B cell (primary cell): ENCODE measurements around the gene OPN1SW. TPM values are rescaled to one million over a fixed set of nuclear protein-coding genes. Genes with fewer than 3 reads are reported as not detected.

Experiments used
- ATAC-seq: fragments of 200-7000 bp; cut with Tn5 transposase; one replicate; pipeline ENCODE4 v1.10.0; 2021; ENCODE audit warnings: low read depth, mild to moderate bottlenecking, moderate number of reproducible peaks, moderate library complexity
- CTCF ChIA-PET: fragments of 350-600 bp; sonication (Branson Sonifier 250); formaldehyde crosslinking; loops from one replicate; lab custom pipeline; 2021; ENCODE audit warnings: antibody characterized with exemption, inconsistent platforms; lab: Charles Lee
- POLR2A ChIA-PET: fragments of 350-600 bp; sonication (Branson Sonifier 250); formaldehyde crosslinking; loops from one replicate; lab custom pipeline; 2021; ENCODE audit warnings: antibody characterized with exemption; lab: Charles Lee
- DNase-seq: peaks from one replicate; pipeline ENCODE4 v3.0.0; 2013
- H2AFZ ChIP-seq: 2 replicates; pipeline ENCODE4 v1.6.1; 2012; ENCODE audit warnings: mild to moderate bottlenecking, low read depth, low read length; ENCODE audit not compliant: insufficient read depth, poor library complexity, severe bottlenecking
- H3K27ac ChIP-seq, 2 donors: 1 replicate in 1 of 2; 2 replicates in 1 of 2; pipeline ENCODE4 v1.5.1; 2012 to 2013; ENCODE audit warnings: low read length in 2 of 2, mild to moderate bottlenecking in 2 of 2, moderate library complexity in 1 of 2
- H3K27me3 ChIP-seq, 4 experiments: fragments of 200-600 bp in 1 of 4; sonication (generic) in 1 of 4; replicated peaks in 1 of 4; 1 replicate in 2 of 4; 2 replicates in 2 of 4; pipeline versions ENCODE4 v1.6.1 to v1.7.0; 2013 to 2016; ENCODE audit warnings: low read length in 3 of 4, mild to moderate bottlenecking in 2 of 4, mixed read lengths in 1 of 4, moderate library complexity in 1 of 4; ENCODE audit not compliant: insufficient read depth in 4 of 4, control insufficient read depth in 3 of 4; ENCODE audit errors: control extremely low read depth in 1 of 4
- H3K36me3 ChIP-seq, 2 experiments: replicated peaks in 1 of 2; 1 replicate in 1 of 2; 2 replicates in 1 of 2; pipeline versions ENCODE4 v1.6.1 to v1.7.1; 2013; ENCODE audit warnings: low read length in 1 of 2; ENCODE audit not compliant: insufficient read depth in 2 of 2, control insufficient read depth in 1 of 2; ENCODE audit errors: control extremely low read depth in 1 of 2, extremely low read depth in 1 of 2
- H3K4me1 ChIP-seq, 2 donors: fragments of 200-600 bp in 1 of 2; sonication (generic) in 1 of 2; 1 replicate in 1 of 2; 2 replicates in 1 of 2; pipeline versions ENCODE4 v1.5.1 to v1.6.1; 2013 to 2017; ENCODE audit warnings: low read length in 2 of 2; ENCODE audit not compliant: control insufficient read depth in 2 of 2, insufficient read depth in 2 of 2
- H3K4me2 ChIP-seq: replicated peaks from 2 replicates; pipeline ENCODE3; 2012; ENCODE audit warnings: mild to moderate bottlenecking, low read depth, low read length; ENCODE audit not compliant: poor library complexity, severe bottlenecking
- H3K4me3 ChIP-seq, 5 experiments: fragments of 200-600 bp in 1 of 5; sonication (generic) in 1 of 5; 1 replicate in 3 of 5; 2 replicates in 2 of 5; pipeline versions ENCODE4 v1.5.1 to v1.7.0; 2011 to 2016; ENCODE audit warnings: low read length in 4 of 5, mild to moderate bottlenecking in 4 of 5, low read depth in 2 of 5, control low read depth in 1 of 5, moderate library complexity in 1 of 5; ENCODE audit not compliant: insufficient read depth in 1 of 5; ENCODE audit errors: control extremely low read depth in 1 of 5, extremely low read depth in 1 of 5
- H3K79me2 ChIP-seq: fragments of 200-600 bp; sonication (generic); one replicate; pipeline ENCODE4 v1.6.0; 2016; ENCODE audit warnings: low read length; ENCODE audit not compliant: control insufficient read depth, insufficient read depth
- H3K9ac ChIP-seq: fragments of 200-600 bp; sonication (generic); 2 replicates; pipeline ENCODE4 v1.6.1; 2017; ENCODE audit warnings: mild to moderate bottlenecking, low read length, moderate library complexity
- H3K9me3 ChIP-seq, 3 donors: one replicate each; pipeline versions ENCODE4 v1.6.1 to v1.7.1; 2013; ENCODE audit warnings: low read length in 2 of 3; ENCODE audit not compliant: control insufficient read depth in 2 of 3, insufficient read depth in 1 of 3; ENCODE audit errors: control extremely low read depth in 1 of 3
- H4K20me1 ChIP-seq: 2 replicates; pipeline ENCODE4 v1.6.0; 2012; ENCODE audit warnings: mild to moderate bottlenecking, low read length; ENCODE audit not compliant: insufficient read depth, control insufficient read depth, poor library complexity, severe bottlenecking
- H3K27ac Mint-ChIP-seq: one replicate; pipeline ENCODE4 v1.8.0; 2021; ENCODE audit warnings: mixed read lengths
- H3K27me3 Mint-ChIP-seq: one replicate; pipeline ENCODE4 v1.8.0; 2021; ENCODE audit warnings: mixed read lengths
- H3K4me1 Mint-ChIP-seq: one replicate; pipeline ENCODE4 v1.8.0; 2021; ENCODE audit warnings: mixed read lengths
- H3K4me3 Mint-ChIP-seq: one replicate; pipeline ENCODE4 v1.8.0; 2021; ENCODE audit warnings: mixed read lengths
- H3K9me3 Mint-ChIP-seq: one replicate; pipeline ENCODE4 v1.8.0; 2022; ENCODE audit warnings: mixed read lengths; ENCODE audit not compliant: insufficient read depth
- CTCF ChIP-seq: fragments of 200-600 bp; IDR thresholded peaks from one replicate; pipeline ENCODE4 v1.8.0; 2022; ENCODE audit warnings: antibody characterized with exemption, mild to moderate bottlenecking
- EZH2 ChIP-seq: IDR thresholded peaks from 2 replicates; pipeline ENCODE4 v1.6.1; 2012; ENCODE audit warnings: borderline replicate concordance, low read depth, mild to moderate bottlenecking, moderate library complexity, low read length; ENCODE audit not compliant: insufficient read depth, poor library complexity, severe bottlenecking
- WGBS: methylation state at CpG from one replicate; pipeline ENCODE4 v1.1.5; 2013; ENCODE audit warnings: missing lambda C conversion rate; ENCODE audit not compliant: insufficient coverage; 5-methylcytosine and 5-hydroxymethylcytosine counted together
- intact Hi-C: fragments of 100-400 bp; cut with micrococcal nuclease; formaldehyde crosslinking; loops from one replicate; pipeline ENCODE4 v1.10.0; 2022
- polyA plus RNA-seq: library from polyadenylated mRNA; depleted of rRNA; stranded (reverse); fragments of >200 nt; gene quantifications from 2 replicates; pipeline ENCODE4 v1.2.3, GENCODE V29; 2012
- total RNA-seq, 2 donors: library from RNA; stranded (reverse); fragments of 120-200 nt in 1 of 2; gene quantifications; 1 replicate in 1 of 2; 2 replicates in 1 of 2; pipeline versions ENCODE4 v1.2.3 to v1.2.4, GENCODE V29; 2013 to 2022

The OPN1SW gene
- total and polyA plus RNA-seq, 2 donors (not counting 1 experiment from before 2014, with no cell fraction given) = not detected

GRCh38 chr7:128799451-128799850, 23.9 kb upstream of the OPN1SW start:
- H3K4me1 Mint-ChIP-seq = no peaks in the 10 kb centered on the region
- H3K9ac ChIP-seq = no peak overlapping the region

DNA sequence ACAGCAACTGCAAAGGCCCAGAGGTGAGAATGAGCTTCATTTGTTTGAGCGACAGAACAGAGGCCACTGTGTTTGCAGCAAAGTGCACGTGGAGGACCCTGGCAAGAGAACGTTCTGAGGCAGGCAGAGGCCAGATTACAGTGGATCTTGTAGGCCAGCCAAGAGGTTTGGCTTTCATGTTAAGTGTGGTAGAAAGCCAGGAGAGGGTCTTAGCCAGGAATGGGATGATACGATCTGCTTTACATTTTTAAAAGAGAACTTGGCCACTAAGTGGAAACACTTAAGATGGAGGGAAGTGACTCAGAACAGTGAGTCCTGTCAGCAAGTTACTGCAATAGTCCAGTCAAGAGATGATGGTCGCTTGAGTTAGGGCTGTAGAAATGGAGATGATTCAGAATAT, 20.7 kb upstream of the OPN1SW start:
- H3K27ac ChIP-seq = no peak overlapping the region
- TF ChIP-seq CTCF = no peak
- no peak for TF ChIP-seq EZH2
- CTCF ChIA-PET = interaction anchor here (0.9 kb wide), 1 partner anchor 87 kb away, joined by 3 read pairs; no protein-coding TSS in a partner anchor
- Mint-ChIP-seq H3K4me1 (peaks cover 2% of the 10 kb centered on the region), H3K9me3 (no peaks in the 10 kb centered on the region), H3K4me3 (no peak overlapping the region), H3K27ac (no peak overlapping the region), H3K27me3 (no peaks in the 10 kb centered on the region)
- WGBS = 89% methylated on average over 4 of the region's 5 CpGs
- H4K20me1 ChIP-seq = no peaks in the 10 kb centered on the region
- H2AFZ ChIP-seq = no peak overlapping the region
- ATAC-seq = no peak
- no peak overlapping the region for H3K4me2 ChIP-seq
- H3K4me1 ChIP-seq = peaks cover 5 to 9% of the 10 kb centered on the region in 2 donors
- H3K79me2 ChIP-seq = no peaks in the 10 kb centered on the region
- H3K4me3 ChIP-seq = no peak overlapping the region
- no peaks in the 10 kb centered on the region for H3K9me3 ChIP-seq
- intact Hi-C loops = no loop called here
- no peak overlapping the region for H3K9ac ChIP-seq
- no peak for DNase-seq
- POLR2A ChIA-PET = interaction anchor here (0.6 kb wide), 1 partner anchor 30 kb away, joined by 7 read pairs; no protein-coding TSS in a partner anchor
- no peaks in the 10 kb centered on the region for H3K36me3 ChIP-seq
- H3K27me3 ChIP-seq = no peaks in the 10 kb centered on the region

More at GRCh38 chr7:128799451-128799850, 23.9 kb upstream of the OPN1SW start:
- Histone ChIP-seq H3K27ac (no peak overlapping the region), H4K20me1 (no peaks in the 10 kb centered on the region), H3K9me3 (no peaks in the 10 kb centered on the region), H3K36me3 (no peaks in the 10 kb centered on the region), H2AFZ (no peak overlapping the region), H3K4me3 (no peak overlapping the region), H3K79me2 (no peaks in the 10 kb centered on the region), H3K27me3 (no peaks in the 10 kb centered on the region), H3K4me1 (no peaks in the 10 kb centered on the region), H3K4me2 (no peak overlapping the region)
- POLR2A ChIA-PET = no interaction called here
- intact Hi-C loops = no loop called here
- no peaks in the 10 kb centered on the region for H3K27me3 Mint-ChIP-seq
- ATAC-seq (no peak), DNase-seq (no peak)
- CTCF ChIA-PET = no interaction called here
- TF ChIP-seq CTCF (no peak), EZH2 (no peak)
- WGBS = no CpG with 5 or more reads among the region's 2 CpGs
- H3K9me3 Mint-ChIP-seq = no peaks in the 10 kb centered on the region
- no peak overlapping the region for H3K27ac Mint-ChIP-seq
- H3K4me3 Mint-ChIP-seq = no peak overlapping the region
